MG63 (cell line): ENCODE measurements around the gene MTCH2. TPM values are rescaled to one million over a fixed set of nuclear protein-coding genes. Genes with fewer than 3 reads are reported as not detected.
"Not testable (repeated sequence)": the region's sequence is repeated elsewhere in the genome, so short reads cannot be mapped to it uniquely, and the experiment has no call there.

ENCODE experiments used
- DNase-seq: peaks from one replicate; pipeline ENCODE4 v3.0.0-alpha.2; 2020
- H3K27me3 ChIP-seq: fragments of 250-450 bp; sonication (Bioruptor Pico); 2 replicates; pipeline ENCODE4 v1.5.1; 2020; ENCODE audit warnings: mild to moderate bottlenecking, moderate library complexity
- H3K36me3 ChIP-seq: fragments of 250-450 bp; sonication (Bioruptor Pico); 2 replicates; pipeline ENCODE4 v1.5.1; 2020; ENCODE audit warnings: mild to moderate bottlenecking, moderate library complexity
- H3K4me3 ChIP-seq: fragments of 250-450 bp; sonication (Bioruptor Pico); 2 replicates; pipeline ENCODE4 v1.5.1; 2020; ENCODE audit warnings: mild to moderate bottlenecking, moderate library complexity
- H3K9me3 ChIP-seq: fragments of 250-450 bp; sonication (Bioruptor Pico); 2 replicates; pipeline ENCODE4 v1.5.1; 2020; ENCODE audit warnings: mild to moderate bottlenecking, moderate library complexity
- total RNA-seq: library from RNA; depleted of rRNA; stranded (reverse); fragments of >200 nt; shearing (Covaris generic); gene quantifications from 2 replicates; pipeline ENCODE4 v1.2.3, GENCODE V29; 2014; ENCODE audit warnings: low replicate concordance; rRNA removed

MTCH2 gene
- 24.3 and 43.0 TPM in 2 replicates for total RNA-seq

GRCh38 chr11:47642099-47642855 lies at the start of gene MTCH2:
Gene MTCH2 (minus strand): TSS chr11:47642559. CDS start chr11:47642465, 94 bp downstream.
- H3K36me3 ChIP-seq: peaks cover 36% of the 10 kb centered on the region
- H3K9me3 ChIP-seq: no peaks in the 10 kb centered on the region
- no peaks in the 10 kb centered on the region for H3K27me3 ChIP-seq
- peak; percentile 94 for DNase-seq
- H3K4me3 ChIP-seq: peak within 1 kb of the TSS; percentile 93

- no peak for DNase-seq
- Histone ChIP-seq H3K36me3 (no peaks in the 10 kb centered on the region), H3K4me3 (no peak overlapping the region), H3K9me3 (no peaks in the 10 kb centered on the region), H3K27me3 (no peaks in the 10 kb centered on the region)
These were observed 49.6 kb upstream of the MTCH2 start for GRCh38 chr11:47691979-47692378.

- no peaks in the 10 kb centered on the region for H3K9me3 ChIP-seq
- DNase-seq: no peak
- H3K36me3 ChIP-seq: no peaks in the 10 kb centered on the region
- no peaks in the 10 kb centered on the region for H3K27me3 ChIP-seq
- no peak overlapping the region for H3K4me3 ChIP-seq
These were observed 47.1 kb upstream of the MTCH2 start for GRCh38 chr11:47689480-47689879.

- H3K27me3 ChIP-seq: no peaks in the 10 kb centered on the region
- no peak overlapping the region for H3K4me3 ChIP-seq
- DNase-seq: no peak
- H3K9me3 ChIP-seq: no peaks in the 10 kb centered on the region
- no peaks in the 10 kb centered on the region for H3K36me3 ChIP-seq
These were observed 46.6 kb upstream of the MTCH2 start for GRCh38 chr11:47688991-47689390.

- no peaks in the 10 kb centered on the region for H3K27me3 ChIP-seq
- no peak overlapping the region for H3K4me3 ChIP-seq
- no peaks in the 10 kb centered on the region for H3K9me3 ChIP-seq
- no peaks in the 10 kb centered on the region for H3K36me3 ChIP-seq
- no peak for DNase-seq
These were observed 45.8 kb upstream of the MTCH2 start for GRCh38 chr11:47688111-47688510.

- not testable (repeated sequence) for DNase-seq, H3K9me3 ChIP-seq, H3K36me3 ChIP-seq, H3K27me3 ChIP-seq, H3K4me3 ChIP-seq
These were observed 44.3 kb upstream of the MTCH2 start for GRCh38 chr11:47686704-47687103.

- no peak for DNase-seq
These were observed 43.8 kb upstream of the MTCH2 start for GRCh38 chr11:47686151-47686550.

GRCh38 chr11:47675851-47676250 lies 33.5 kb upstream of the MTCH2 start:
- H3K9me3 ChIP-seq: no peaks in the 10 kb centered on the region
- no peak for DNase-seq
- no peaks in the 10 kb centered on the region for H3K36me3 ChIP-seq
- H3K4me3 ChIP-seq: no peak overlapping the region
- H3K27me3 ChIP-seq: no peaks in the 10 kb centered on the region

More at GRCh38 chr11:47686151-47686550, 43.8 kb upstream of the MTCH2 start:
- Histone ChIP-seq H3K9me3 (no peaks in the 10 kb centered on the region), H3K36me3 (no peaks in the 10 kb centered on the region), H3K27me3 (no peaks in the 10 kb centered on the region), H3K4me3 (no peak overlapping the region)

GRCh38 chr11:47672283-47672730 lies 29.9 kb upstream of the MTCH2 start:
- H3K27me3 ChIP-seq: no peaks in the 10 kb centered on the region
- peak; percentile 9 for DNase-seq

GRCh38 chr11:47669856-47670255 lies 27.5 kb upstream of the MTCH2 start:
- Histone ChIP-seq H3K9me3 (no peaks in the 10 kb centered on the region), H3K4me3 (no peak overlapping the region), H3K36me3 (no peaks in the 10 kb centered on the region), H3K27me3 (no peaks in the 10 kb centered on the region)
- no peak for DNase-seq

More at GRCh38 chr11:47672283-47672730, 29.9 kb upstream of the MTCH2 start:
- H3K9me3 ChIP-seq: no peaks in the 10 kb centered on the region
- no peaks in the 10 kb centered on the region for H3K36me3 ChIP-seq
- no peak overlapping the region for H3K4me3 ChIP-seq

- no peak for DNase-seq
- H3K36me3 ChIP-seq: no peaks in the 10 kb centered on the region
- no peaks in the 10 kb centered on the region for H3K9me3 ChIP-seq
- H3K27me3 ChIP-seq: no peaks in the 10 kb centered on the region
- H3K4me3 ChIP-seq: no peak overlapping the region
These were observed 26.3 kb upstream of the MTCH2 start for GRCh38 chr11:47668665-47669064.

- Histone ChIP-seq H3K36me3 (no peaks in the 10 kb centered on the region), H3K4me3 (no peak overlapping the region), H3K9me3 (no peaks in the 10 kb centered on the region), H3K27me3 (no peaks in the 10 kb centered on the region)
- DNase-seq: no peak
These were observed 25.2 kb upstream of the MTCH2 start for GRCh38 chr11:47667555-47667954.

GRCh38 chr11:47667135-47667534 lies 24.8 kb upstream of the MTCH2 start:
- no peaks in the 10 kb centered on the region for H3K36me3 ChIP-seq
- DNase-seq: no peak
- no peaks in the 10 kb centered on the region for H3K27me3 ChIP-seq
- no peak overlapping the region for H3K4me3 ChIP-seq
- H3K9me3 ChIP-seq: no peaks in the 10 kb centered on the region

- H3K9me3 ChIP-seq, H3K27me3 ChIP-seq, H3K4me3 ChIP-seq, H3K36me3 ChIP-seq: not testable (repeated sequence)
- DNase-seq: peak; percentile 61
These were observed 22.6 kb upstream of the MTCH2 start for GRCh38 chr11:47664936-47665335.

- Histone ChIP-seq H3K9me3 (no peaks in the 10 kb centered on the region), H3K4me3 (no peak overlapping the region), H3K36me3 (no peaks in the 10 kb centered on the region), H3K27me3 (no peaks in the 10 kb centered on the region)
- DNase-seq: no peak
These were observed 18.9 kb upstream of the MTCH2 start for GRCh38 chr11:47661245-47661644.

- DNase-seq: no peak
- Histone ChIP-seq H3K9me3 (no peaks in the 10 kb centered on the region), H3K27me3 (no peaks in the 10 kb centered on the region), H3K4me3 (no peak overlapping the region), H3K36me3 (no peaks in the 10 kb centered on the region)
These were observed 16.9 kb upstream of the MTCH2 start for GRCh38 chr11:47659276-47659675.

GRCh38 chr11:47656260-47656885 lies 14.0 kb upstream of the MTCH2 start:
- DNase-seq: no peak

More at GRCh38 chr11:47656260-47656885, 14.0 kb upstream of the MTCH2 start:
- no peaks in the 10 kb centered on the region for H3K27me3 ChIP-seq
- no peaks in the 10 kb centered on the region for H3K36me3 ChIP-seq
- no peak overlapping the region for H3K4me3 ChIP-seq
- H3K9me3 ChIP-seq: no peaks in the 10 kb centered on the region
